IMR-90 (cell line): ENCODE measurements around the gene LENG9.

Experiments used
- BHLHE40 ChIP-seq: fragments of 150-350 bp; IDR thresholded peaks from 2 replicates; pipeline ENCODE4 v1.6.1; 2016; ENCODE audit warnings: mild to moderate bottlenecking, low read depth, low read length
- CEBPB ChIP-seq: IDR thresholded peaks from 2 replicates; pipeline ENCODE4 v1.6.1; 2012; ENCODE audit warnings: low read depth, low read length, improper control_type of control experiment
- CTCF ChIP-seq: conservative IDR thresholded peaks from 2 replicates; pipeline ENCODE4 v1.5.1; 2012; ENCODE audit warnings: mild to moderate bottlenecking, low read depth, low read length, improper control_type of control experiment
- MAFK ChIP-seq: IDR thresholded peaks from 2 replicates; pipeline ENCODE4 v1.6.1; 2012; ENCODE audit warnings: low read depth, low read length, improper control_type of control experiment
- POLR2A ChIP-seq: IDR thresholded peaks from 2 replicates; pipeline ENCODE4 v1.6.1; 2012; ENCODE audit warnings: mild to moderate bottlenecking, low read depth, low read length
- RAD21 ChIP-seq: IDR thresholded peaks from 2 replicates; pipeline ENCODE4 v1.6.1; 2012; ENCODE audit warnings: low read length, improper control_type of control experiment
- RCOR1 ChIP-seq: IDR thresholded peaks from 2 replicates; pipeline ENCODE4 v1.6.1; 2012; ENCODE audit warnings: mild to moderate bottlenecking, low read length, improper control_type of control experiment; ENCODE audit not compliant: insufficient replicate concordance
- RFX5 ChIP-seq: IDR thresholded peaks from 2 replicates; pipeline ENCODE4 v1.8.0; 2012; ENCODE audit warnings: low read depth, mild to moderate bottlenecking, low read length, moderate library complexity
- SMC3 ChIP-seq: fragments of 150-350 bp; IDR thresholded peaks from 2 replicates; pipeline ENCODE4 v1.6.1; 2016; ENCODE audit warnings: low read depth, mild to moderate bottlenecking, antibody characterized with exemption, low read length, moderate library complexity
- USF2 ChIP-seq: fragments of 150-350 bp; IDR thresholded peaks from 2 replicates; pipeline ENCODE4 v1.6.1; 2017; ENCODE audit warnings: mild to moderate bottlenecking, antibody characterized with exemption, low read length, low read depth

- no peak for TF ChIP-seq CTCF
- no peak for TF ChIP-seq POLR2A
- TF ChIP-seq MAFK, result no peak
- no peak for TF ChIP-seq BHLHE40
- TF ChIP-seq SMC3, result no peak
- TF ChIP-seq CEBPB, result no peak
- TF ChIP-seq USF2, result no peak
- TF ChIP-seq RAD21, result no peak
- TF ChIP-seq RFX5, result no peak
- no peak for TF ChIP-seq RCOR1
These were observed 2.4 kb downstream of the LENG9 start for GRCh38 chr19:54461210-54461609.
